GM15510 (cell line): ENCODE measurements around the gene CPAMD8.

Source experiments
- POLR2A ChIP-seq: IDR thresholded peaks from 3 replicates; pipeline ENCODE4 v1.6.1; 2011; ENCODE audit warnings: borderline replicate concordance; ENCODE audit not compliant: insufficient read length; ENCODE audit errors: extremely low read depth

Gene CPAMD8

DNA sequence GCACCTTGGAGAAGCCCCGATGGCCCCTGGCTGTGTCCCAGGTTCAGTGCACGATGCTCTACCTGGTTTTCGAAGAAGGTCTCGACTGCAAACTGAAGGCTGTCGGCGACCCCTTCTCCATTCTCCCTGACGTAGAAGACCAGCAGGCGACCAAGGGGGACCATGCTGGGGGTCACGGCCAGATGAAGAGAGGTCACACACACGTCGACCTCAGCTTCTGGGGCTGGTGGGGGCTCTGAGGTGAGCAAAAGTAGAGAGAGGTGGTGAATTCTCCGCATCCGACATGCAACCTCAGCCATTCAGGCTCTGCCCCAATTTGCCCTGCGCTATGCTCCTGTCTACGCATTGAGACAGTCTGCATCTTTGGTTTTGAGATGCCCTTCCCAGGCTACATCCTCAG lies 49.3 kb downstream of the CPAMD8 start:
- TF ChIP-seq POLR2A = no peak

DNA sequence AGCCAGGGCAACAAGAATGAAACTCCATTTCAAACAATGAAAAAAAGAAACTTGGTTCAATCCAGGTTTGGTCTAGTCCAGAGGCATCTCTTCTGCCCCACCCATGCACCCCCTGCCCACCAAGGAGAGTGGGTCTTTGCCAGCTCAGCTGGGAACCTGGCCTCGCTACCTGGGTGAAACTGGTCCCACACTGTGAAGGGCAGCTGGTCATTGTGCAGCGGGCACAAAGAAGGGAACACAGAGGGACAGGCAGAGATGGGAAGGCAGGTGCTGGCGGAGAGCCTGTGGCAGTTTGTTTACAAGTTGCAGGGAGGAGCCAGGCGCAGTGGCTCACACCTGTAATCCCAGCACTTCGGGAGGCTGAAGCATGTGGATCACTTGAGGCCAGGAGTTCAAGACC lies 50.2 kb downstream of the CPAMD8 start:
- TF ChIP-seq POLR2A = no peak

DNA sequence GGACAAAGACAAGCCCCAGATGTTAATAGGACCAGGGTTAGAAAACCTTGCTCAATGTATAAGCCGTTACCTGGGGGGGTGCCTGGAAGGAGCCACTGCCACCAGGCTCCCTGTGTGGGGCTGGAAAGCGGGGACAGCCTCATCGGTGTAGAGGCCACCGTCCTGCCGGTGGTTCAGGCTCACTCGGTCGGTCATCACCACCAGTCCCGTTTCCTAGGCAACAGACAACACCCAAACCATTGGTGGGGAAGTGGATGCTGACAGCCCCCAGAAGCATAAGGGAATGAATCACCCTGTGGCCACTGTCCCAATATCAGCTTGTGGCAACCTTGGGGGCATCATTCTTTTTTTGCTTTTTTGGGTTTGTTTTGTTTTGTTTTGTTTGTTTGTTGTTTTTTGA lies 55.8 kb downstream of the CPAMD8 start:
- no peak for TF ChIP-seq POLR2A

DNA sequence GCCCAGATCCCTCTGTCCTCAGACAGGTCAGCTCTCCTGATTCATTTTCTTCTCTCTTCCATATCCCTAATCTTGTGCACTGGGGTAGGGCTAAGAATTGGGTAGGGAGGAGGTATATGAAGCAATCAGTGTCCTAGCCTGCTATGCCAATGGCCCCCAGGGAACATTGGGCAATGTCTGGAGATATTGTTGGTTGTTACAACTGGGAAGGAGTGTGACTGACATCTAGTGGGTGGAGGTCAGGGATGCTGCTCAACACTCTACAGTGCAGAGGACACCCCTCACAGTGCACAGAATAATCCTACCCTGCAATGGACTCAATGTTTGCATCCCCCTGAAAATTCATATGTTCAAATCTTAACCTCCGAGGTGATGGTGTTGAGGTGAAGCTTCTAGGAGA lies 57.5 kb downstream of the CPAMD8 start:
- TF ChIP-seq POLR2A = no peak

DNA sequence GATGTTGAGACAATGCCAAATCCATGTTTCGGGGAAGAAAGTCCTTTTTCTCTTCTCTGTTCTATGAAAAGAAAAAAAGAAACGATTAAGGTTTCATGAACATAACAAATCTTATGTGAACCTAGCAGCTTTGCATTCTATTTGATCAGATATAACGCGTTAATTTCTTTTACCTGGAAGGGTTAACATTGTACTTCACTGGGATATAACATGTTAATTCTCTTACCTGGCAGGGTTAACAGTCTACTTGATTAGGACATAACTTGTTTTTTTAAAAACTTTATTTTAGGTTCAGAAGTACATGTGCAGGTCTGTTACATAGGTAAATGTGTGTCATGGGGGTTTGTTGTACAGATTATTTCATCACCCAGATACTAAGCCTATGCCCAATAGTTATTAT lies 68.8 kb downstream of the CPAMD8 start:
- no peak for TF ChIP-seq POLR2A

DNA sequence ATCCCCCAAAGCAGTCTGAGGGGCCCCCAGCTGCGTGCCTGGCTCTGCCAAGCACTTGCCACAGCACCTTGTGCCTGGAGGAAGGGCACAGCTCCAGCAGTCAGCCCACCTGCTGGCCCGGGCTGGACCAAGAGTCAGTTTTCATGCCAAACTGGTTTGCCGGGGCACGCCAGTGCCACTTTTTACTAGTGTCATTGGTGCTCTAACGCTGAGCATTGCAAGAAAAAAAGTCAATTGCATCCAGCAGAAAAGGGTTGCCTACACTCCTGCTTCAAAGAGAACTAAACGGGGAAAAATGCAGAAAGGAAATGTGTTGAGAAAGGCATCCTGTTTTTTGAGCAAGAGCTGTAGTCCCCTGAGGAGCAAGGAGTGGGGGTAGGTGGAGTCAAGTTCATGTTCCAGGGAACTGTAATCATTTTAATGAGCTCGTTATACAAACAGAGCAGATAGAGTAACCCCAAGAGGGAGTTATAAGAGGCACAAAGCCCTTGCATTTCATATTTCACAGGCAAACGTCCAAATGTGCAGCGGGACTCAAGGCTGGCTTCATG lies 69.4 kb downstream of the CPAMD8 start:
- TF ChIP-seq POLR2A = no peak

DNA sequence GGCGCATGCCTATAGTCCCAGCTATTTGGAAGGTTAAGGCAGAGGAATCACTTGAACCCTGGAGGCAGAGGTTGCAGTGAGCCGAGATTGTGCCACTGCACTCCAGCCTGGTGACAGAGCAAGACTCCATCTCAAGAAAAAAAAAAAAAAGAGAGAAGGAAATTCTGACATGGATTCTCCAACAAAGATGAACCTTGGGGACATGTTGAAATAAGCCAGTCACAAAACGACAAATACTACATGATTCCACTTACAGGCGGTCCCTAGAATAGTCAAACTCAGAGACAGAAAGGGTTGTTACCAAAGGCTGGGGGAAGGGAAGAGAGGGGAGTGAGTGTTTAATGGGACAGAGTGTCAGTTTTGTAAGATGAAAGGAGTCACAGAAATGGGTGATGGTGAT lies 71.4 kb downstream of the CPAMD8 start:
- no peak for TF ChIP-seq POLR2A

DNA sequence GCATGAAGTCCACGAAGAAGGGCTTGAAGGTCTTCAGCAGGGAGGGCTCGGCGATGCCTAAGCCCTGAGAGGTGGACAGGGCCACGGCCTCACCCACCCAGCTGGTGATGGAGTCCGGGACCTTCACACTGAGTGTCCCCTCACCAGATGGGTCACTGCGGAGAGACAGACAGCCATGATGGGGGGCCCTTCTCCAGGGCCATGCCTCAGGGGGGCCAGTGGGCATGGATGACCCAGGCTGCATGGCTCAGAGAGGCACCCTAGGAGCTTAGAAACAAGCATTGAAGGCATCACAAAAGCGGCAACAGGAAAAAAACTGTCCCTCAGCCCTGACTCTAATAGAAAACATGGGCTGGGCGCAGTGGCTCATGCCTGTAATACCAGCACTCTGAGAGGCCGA lies 74.6 kb downstream of the CPAMD8 start:
- TF ChIP-seq POLR2A = no peak

DNA sequence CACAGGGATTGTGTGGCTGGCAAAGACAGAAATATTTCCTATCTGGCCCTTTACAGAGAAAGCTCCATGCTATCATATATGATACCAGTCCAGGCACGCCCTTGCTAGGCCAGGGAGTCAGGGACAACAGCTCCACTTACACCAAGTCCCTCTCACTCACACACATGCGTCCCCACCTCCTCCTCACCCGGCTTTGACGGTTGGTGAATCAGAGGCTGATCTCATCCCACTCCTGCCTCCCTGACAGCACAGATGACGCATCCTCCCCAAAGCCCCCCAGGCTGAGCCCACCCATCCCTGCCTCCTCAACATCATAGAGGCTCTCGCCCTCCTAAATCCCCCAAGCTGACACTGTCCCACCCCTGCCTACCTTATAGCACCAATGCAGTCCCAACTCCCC lies 75.1 kb downstream of the CPAMD8 start:
- TF ChIP-seq POLR2A = no peak

DNA sequence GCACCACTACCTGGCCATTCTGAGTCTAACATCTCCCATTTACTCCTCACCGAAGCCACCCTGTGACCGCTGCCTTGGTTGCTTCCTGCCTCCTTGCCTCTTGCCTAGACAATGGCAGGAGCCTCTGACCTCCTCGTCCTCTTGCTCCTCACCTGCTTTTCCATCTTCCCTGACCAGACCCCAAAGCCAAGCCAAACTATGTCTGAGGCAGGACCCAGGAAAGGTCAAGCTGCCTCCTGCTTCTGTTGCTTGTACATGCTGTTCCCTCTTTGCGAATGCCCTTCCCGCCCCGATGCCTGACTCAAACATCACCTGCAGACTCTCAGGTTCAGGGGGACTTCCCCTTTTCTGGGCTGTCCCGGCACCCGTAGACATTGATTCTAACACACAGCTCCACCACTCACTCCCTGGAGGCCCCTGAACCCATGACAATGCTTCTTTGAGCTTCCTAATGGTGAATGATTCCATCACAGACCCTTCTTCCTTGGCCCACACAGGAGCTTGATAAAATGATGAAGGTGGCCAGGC lies 77.0 kb downstream of the CPAMD8 start:
- no peak for TF ChIP-seq POLR2A

DNA sequence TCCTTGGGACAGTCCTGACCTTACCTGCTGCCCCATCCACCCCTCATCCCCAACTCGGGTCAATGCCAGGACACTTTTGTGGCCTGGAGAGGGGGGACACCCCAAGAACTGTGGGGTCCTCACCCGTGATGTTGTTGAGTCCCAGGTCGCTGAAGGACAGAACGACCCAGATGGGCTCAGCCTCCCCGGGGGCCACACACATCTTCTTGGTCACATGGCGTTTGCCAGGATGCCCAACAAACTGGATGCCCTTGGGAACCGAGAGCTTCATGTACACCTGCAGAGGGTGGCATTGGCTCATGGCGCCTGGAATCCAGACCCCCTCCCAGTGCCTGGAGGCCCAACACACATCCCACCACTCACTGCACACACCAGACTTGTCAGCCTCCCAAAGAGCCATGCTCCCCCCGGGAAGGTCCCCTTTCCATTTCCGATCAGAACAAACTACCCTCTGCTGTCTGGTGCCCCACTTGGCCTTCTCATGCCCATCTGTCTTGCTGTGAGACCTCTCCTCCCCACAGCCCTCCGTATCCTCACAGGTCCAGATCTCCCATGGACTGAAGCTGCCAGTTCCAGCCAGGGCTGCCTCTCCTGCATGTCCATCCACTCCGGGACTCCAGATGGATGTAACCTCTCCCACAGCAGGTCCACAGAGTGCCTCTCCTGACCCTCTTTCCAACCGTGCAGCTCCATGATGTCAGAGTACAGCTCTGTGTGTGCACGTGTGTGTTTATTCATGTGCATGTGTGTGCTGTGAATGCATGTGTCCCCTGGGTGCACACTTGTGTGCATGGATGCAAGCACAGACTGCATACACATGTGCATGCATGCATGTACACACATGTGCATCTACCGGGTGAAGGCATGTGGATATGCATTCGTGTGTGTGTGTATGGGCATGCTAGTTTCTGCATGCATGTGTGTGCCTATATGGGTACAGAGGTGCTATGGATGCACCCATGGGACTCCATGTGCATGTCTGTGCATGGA lies 79.4 kb downstream of the CPAMD8 start:
- TF ChIP-seq POLR2A = no peak

DNA sequence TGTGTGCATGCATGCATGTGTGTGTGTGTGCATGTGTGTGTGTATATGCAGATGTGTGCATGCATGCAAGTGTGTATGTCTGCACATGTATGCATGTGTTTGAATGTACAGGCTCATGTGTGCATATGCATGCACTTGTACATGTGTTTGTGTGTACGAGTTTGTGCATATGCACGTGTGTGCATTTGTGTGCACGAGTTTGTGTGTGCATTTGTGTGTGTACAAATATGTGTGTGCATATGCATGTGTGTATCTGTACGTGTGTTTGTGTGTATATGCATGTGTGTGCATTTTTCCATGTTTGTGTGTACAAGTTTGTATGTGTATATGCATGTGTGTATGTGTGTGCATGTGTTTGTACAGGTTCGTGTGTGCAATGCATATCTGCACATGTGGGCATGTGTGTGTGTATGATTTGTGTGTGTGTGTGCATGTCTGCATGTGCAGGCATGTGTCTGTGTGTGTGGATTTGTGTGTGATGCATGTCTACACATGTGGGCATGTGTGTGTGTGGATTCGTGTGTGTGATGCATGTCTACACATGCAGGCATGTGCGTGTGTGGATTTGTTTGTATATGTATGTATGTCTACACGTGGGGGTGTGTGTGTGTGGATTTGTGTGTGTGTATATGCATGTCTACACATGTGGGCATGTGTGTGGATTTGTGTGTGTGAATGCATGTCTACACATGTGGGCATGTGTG lies 80.7 kb downstream of the CPAMD8 start:
- no peak for TF ChIP-seq POLR2A

DNA sequence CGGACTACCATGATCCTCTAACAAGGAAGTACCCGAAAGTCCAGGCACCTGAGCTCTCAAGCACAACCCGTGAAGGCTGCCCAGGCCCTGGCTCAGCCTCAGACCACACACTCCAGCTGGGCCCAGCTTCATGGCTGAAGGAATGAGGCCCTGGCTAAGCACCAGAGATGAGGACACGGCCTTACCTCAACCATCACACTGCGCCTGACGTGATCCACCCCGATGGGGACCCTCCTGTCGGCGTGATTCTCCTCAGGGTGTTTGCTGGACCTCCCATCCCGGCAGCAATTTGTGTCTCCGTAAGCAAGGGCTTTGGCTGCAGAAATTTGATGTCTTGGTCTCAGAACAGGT lies 81.3 kb downstream of the CPAMD8 start:
- TF ChIP-seq POLR2A = no peak

DNA sequence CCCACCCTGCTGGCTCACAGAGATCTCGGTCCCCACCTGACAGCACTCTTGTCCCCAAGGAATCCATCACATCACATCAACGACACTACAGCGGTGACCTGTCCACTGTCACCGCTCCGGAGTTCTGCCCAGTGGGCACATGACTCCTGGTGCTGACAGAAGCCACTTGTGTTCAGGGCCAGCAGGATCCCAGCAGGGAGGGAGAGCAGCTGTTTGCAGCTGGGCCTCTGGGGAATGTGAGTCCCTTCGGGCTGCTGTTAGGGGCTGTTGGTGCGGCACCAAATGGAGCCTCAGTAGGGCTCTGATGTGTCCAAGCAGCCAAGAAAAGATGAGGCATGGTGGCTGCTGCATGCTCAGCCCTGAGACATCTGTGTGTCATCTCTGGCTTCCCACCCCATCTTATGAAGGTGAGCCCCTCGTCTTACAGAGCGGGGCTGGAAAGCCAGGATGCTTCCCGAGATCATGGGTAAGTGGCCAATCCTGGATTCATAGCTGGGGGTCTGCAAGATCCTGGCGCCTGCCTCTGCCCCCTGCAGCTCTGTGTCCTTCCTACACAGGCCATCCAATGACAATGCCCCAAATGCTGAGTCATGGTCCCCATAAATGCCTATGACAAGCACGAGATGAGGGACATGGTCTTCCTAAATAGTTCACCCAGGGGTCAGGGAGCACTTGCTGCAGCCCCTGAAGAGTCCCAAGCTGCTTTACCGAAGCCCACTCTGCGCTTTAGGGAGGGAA lies 81.8 kb downstream of the CPAMD8 start:
- TF ChIP-seq POLR2A = no peak
